Fibroblast of mammary gland (primary cell): ENCODE data around the gene TMIGD3.
A peak's percentile ranks its signal among the peaks of the same experiment; 100 is the strongest.

Source experiments
- DNase-seq: peaks from one replicate; pipeline ENCODE4 v3.0.0-alpha.2; 2010; ENCODE audit warnings: low read depth
- H3K4me3 ChIP-seq: 2 replicates; pipeline ENCODE4 v1.5.1; 2011; ENCODE audit warnings: low read depth, mild to moderate bottlenecking, low read length, moderate library complexity; ENCODE audit not compliant: control insufficient read depth
- TF ChIP-seq, protein P1 (sequence below): conservative IDR thresholded peaks from 2 replicates; pipeline ENCODE4 v1.5.1; 2011; ENCODE audit warnings: low read depth, low read length, inconsistent platforms; ENCODE audit not compliant: control insufficient read depth, insufficient read depth

The TMIGD3 gene

DNA sequence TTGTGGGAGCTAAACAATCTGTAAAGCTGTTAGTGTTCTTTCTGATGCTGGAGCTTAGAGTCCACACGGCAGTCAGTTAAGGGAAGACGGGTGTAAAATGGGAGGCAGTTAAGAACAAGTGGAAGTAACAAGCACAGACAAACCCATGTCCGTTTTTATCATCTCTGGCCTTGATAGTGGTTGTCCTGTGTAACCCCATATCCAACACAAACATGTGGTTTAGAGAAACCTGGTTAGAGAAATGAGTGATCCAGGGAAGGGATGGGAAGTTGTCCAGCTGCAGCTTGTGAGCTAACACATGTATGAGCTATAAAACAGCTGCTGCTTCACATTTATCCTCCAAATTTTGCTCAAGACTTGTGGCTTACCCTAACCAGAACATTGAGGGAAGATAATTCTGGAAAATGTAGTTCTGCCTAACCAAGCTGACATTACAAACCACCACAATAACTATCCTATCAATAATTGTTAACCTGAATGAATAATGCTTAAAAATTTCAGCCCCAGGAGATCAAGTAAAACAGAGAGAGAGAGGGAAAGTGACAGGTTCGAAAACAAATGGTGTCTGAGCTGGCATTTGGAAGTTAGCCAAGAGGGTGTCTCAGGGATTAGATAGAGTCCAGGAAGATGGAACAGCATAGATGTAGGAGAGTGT lies 40.3 kb downstream of the TMIGD3 start:
- peak; percentile 82 for DNase-seq
- TF ChIP-seq, protein P1, sequence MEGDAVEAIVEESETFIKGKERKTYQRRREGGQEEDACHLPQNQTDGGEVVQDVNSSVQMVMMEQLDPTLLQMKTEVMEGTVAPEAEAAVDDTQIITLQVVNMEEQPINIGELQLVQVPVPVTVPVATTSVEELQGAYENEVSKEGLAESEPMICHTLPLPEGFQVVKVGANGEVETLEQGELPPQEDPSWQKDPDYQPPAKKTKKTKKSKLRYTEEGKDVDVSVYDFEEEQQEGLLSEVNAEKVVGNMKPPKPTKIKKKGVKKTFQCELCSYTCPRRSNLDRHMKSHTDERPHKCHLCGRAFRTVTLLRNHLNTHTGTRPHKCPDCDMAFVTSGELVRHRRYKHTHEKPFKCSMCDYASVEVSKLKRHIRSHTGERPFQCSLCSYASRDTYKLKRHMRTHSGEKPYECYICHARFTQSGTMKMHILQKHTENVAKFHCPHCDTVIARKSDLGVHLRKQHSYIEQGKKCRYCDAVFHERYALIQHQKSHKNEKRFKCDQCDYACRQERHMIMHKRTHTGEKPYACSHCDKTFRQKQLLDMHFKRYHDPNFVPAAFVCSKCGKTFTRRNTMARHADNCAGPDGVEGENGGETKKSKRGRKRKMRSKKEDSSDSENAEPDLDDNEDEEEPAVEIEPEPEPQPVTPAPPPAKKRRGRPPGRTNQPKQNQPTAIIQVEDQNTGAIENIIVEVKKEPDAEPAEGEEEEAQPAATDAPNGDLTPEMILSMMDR: no peak
- H3K4me3 ChIP-seq: no peak overlapping the region

DNA sequence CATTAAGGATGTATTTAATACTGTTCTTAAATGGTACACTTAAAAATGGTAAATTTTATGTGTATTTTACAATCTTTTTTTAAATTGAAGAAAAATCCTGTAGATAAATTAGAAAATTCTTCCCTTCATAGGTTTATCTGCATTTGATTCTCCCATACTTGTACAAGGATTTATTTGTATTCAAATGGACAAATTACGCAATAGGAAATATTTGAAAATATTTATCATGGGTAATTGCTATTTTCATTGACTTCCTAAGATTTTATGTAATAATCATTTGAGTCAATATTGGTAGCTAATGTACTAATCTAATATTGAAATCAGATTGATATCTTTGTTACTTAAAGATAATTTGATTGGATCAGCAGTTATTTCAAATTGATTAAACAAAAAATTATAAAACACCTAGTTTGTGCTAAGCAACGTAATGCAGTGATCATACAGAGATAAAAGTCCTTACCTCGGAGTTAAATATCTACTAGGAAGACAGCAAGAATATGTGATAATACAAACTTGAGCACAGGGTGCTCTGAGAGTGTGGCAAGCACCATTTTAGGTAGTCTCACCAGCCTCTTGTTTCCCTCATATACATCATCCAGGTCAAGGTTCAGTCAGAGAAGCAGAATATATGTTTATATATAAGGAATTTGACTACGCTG lies 40.9 kb downstream of the TMIGD3 start:
- H3K4me3 ChIP-seq: no peak overlapping the region
- no peak for DNase-seq
- TF ChIP-seq, protein P1: no peak

DNA sequence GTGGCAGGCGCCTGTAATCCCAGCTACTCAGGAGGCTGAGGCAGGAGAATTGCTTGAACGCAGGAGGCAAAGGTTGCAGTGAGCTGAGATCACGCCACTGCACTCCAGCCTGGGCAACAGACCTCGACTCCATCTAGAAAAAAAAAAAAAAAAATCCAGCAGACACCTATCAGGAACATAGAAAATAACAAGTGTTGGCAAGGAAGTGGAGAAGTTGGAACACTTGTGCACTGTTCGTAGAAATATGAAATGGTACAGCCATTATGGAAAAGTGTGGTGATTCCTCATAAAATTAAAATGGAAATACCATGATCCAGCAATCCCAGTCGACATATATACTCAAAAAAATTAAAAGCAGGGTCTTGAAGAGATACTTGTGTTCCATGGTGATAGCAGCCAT lies 41.7 kb downstream of the TMIGD3 start:
- no peak for DNase-seq
- no peak overlapping the region for H3K4me3 ChIP-seq
- TF ChIP-seq, protein P1: no peak

DNA sequence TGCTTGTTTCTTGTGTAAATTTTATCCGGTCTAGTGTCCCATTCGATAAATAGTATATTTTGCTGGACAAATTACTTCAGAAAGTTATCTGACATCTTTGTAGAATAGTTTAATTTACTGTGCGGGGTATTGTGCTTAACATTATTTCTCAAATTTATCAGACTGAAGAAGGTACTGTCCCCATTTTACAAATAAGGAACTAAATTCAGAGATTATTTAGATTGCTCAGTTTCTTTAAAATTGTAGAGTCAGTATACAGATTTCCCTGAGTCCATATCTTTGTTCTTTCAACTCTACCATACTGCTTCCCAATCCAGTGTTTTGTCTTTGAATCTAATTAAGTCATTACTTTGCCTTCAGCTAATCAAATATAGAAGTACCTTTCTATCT lies 47.8 kb downstream of the TMIGD3 start:
- DNase-seq: no peak

DNA sequence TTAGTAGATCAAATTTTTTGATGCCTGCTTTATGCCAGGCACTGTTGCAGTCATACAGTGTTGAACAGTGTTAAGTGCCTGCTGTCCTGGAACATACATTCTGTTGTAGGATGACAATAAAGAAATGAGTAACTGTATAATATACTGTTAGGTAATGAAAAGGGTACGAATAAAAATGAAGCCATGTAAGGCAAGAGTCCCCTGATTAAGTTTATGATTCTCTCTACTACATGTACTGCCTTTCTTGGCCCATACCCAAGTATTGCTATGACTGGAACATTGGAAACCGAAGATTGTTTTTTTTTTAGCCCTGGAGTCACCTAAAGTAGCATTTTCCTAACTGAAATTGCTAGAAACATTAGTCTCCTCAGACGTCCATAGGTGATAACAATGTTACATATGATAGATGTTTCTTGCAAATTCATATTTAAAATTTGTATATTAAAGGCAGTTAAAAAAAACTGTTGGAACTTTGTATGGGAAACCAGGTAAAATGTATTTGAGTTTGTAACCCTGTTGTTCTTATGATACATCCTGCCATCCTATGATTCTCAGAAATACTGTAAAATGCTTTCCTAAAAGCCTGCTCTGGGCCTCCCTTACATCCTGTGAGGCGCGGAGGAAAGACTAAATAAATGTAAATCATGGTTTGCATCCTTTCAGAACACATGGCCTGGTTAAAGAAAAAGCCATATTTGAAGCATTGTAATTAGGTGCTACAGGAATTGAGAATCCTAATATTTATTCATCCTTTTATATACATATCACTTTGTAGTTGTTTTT lies 48.4 kb downstream of the TMIGD3 start:
- H3K4me3 ChIP-seq: no peak overlapping the region
- TF ChIP-seq, protein P1: no peak
- DNase-seq: peak; percentile 36

More for the DNA sequence above, 47.8 kb downstream of the TMIGD3 start:
- no peak overlapping the region for H3K4me3 ChIP-seq
- TF ChIP-seq, protein P1: no peak

DNA sequence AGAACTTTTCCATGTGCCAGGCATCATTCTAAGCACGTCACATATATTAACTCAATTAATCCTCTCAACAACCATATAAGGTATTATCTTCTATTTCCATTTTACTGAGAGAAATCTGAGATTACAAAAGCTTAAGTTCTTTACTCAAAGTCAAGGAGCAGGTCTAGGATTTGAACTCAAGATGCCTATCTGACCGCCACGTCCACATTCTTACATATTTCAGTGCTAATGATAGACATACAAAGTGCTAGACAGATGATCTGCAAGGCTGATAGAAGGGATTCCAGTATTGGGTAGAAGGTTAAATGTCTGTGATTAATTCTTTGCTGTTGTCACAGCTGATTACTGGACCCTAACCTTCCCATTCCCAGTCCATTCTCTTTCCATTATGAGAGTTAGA lies 49.7 kb downstream of the TMIGD3 start:
- TF ChIP-seq, protein P1: no peak
- no peak for DNase-seq

More for the DNA sequence above, 49.7 kb downstream of the TMIGD3 start:
- H3K4me3 ChIP-seq: no peak overlapping the region
